WTC11 (cell line): ENCODE data around the gene ZSWIM6.

Source experiments
- ATF3 ChIP-seq: sonication (generic); formaldehyde crosslinking; conservative IDR thresholded peaks from 2 replicates; pipeline ENCODE4 v1.8.1; 2022; ENCODE audit warnings: mild to moderate bottlenecking, missing genetic modification reagents
- CREB1 ChIP-seq: sonication (generic); formaldehyde crosslinking; IDR thresholded peaks from 2 replicates; pipeline ENCODE4 v1.8.0; 2023; ENCODE audit warnings: mild to moderate bottlenecking, missing genetic modification reagents
- CTCF ChIP-seq: fragments of 200-600 bp; IDR thresholded peaks from 2 replicates; pipeline ENCODE4 v1.8.0; 2022; ENCODE audit warnings: antibody characterized with exemption
- E2F4 ChIP-seq: sonication (generic); formaldehyde crosslinking; IDR thresholded peaks from 2 replicates; pipeline ENCODE4 v1.8.1; 2022; ENCODE audit warnings: low read depth, mild to moderate bottlenecking, moderate library complexity, missing genetic modification reagents, borderline replicate concordance
- E2F5 ChIP-seq: sonication (generic); formaldehyde crosslinking; IDR thresholded peaks from 2 replicates; pipeline ENCODE4 v1.8.1; 2022; ENCODE audit warnings: mild to moderate bottlenecking, moderate library complexity, missing genetic modification reagents
- FOXP4 ChIP-seq: sonication (generic); formaldehyde crosslinking; IDR thresholded peaks from 2 replicates; pipeline ENCODE4 v1.8.0; 2022; ENCODE audit warnings: mild to moderate bottlenecking, missing genetic modification reagents
- JUN ChIP-seq: sonication (generic); formaldehyde crosslinking; IDR thresholded peaks from 2 replicates; pipeline ENCODE4 v1.8.0; 2023; ENCODE audit warnings: mild to moderate bottlenecking, missing genetic modification reagents
- USF2 ChIP-seq: sonication (generic); formaldehyde crosslinking; IDR thresholded peaks from 2 replicates; pipeline ENCODE4 v1.8.1; 2023; ENCODE audit warnings: mild to moderate bottlenecking, missing genetic modification reagents, moderate library complexity
- ZNF263 ChIP-seq: sonication (generic); formaldehyde crosslinking; IDR thresholded peaks from 2 replicates; pipeline ENCODE4 v1.8.1; 2022; ENCODE audit warnings: low read depth, mild to moderate bottlenecking, moderate library complexity, missing genetic modification reagents

GRCh38 chr5:61322738-61323725 lies 9.0 kb upstream of the ZSWIM6 start:
- TF ChIP-seq CTCF: no peak
- no peak for TF ChIP-seq ZNF263 (CRISPR knock-in tag)
- TF ChIP-seq CREB1 (CRISPR knock-in tag): no peak
- TF ChIP-seq FOXP4 (CRISPR knock-in tag): no peak
- TF ChIP-seq JUN: no peak
- TF ChIP-seq ATF3 (CRISPR knock-in tag): no peak
- TF ChIP-seq E2F4 (CRISPR knock-in tag): no peak
- TF ChIP-seq USF2 (CRISPR knock-in tag): no peak
- no peak for TF ChIP-seq E2F5
